MCF 10A (cell line): ENCODE results near the gene SLC38A10. TPM values are rescaled to one million over a fixed set of nuclear protein-coding genes. Genes with fewer than 3 reads are reported as not detected.

ENCODE experiments used
- BruUV-seq: library from RNA; stranded (reverse); fragments of 400-500 nt; replicated peaks from 2 replicates; lab custom pipeline; 2021; lab: Mats Ljungman, UMichigan
- CTCF ChIA-PET: fragments of 300-600 bp; sonication (Branson Sonifier 250); formaldehyde crosslinking; extraction: SDS; loops from one replicate; lab custom pipeline; 2021; ENCODE audit warnings: antibody characterized with exemption, inconsistent platforms; lab: Yijun Ruan, JAX
- POLR2A ChIA-PET: fragments of 300-600, 350-650 bp; sonication (Branson Sonifier 250); formaldehyde crosslinking; extraction: SDS; loops from one replicate; lab custom pipeline; 2020; ENCODE audit warnings: antibody characterized with exemption, inconsistent platforms; lab: Yijun Ruan, JAX
- DNase-seq: peaks from one replicate; pipeline ENCODE4 v3.0.0-alpha.2; 2018; ENCODE audit not compliant: unreplicated experiment
- H3K27ac Mint-ChIP-seq: one replicate; pipeline ENCODE4 v1.8.0; 2022; ENCODE audit warnings: mild to moderate bottlenecking, low read depth, mixed read lengths; ENCODE audit not compliant: unreplicated experiment
- H3K27me3 Mint-ChIP-seq: one replicate; pipeline ENCODE4 v1.8.0; 2022; ENCODE audit warnings: mixed read lengths; ENCODE audit not compliant: insufficient read depth, unreplicated experiment
- H3K36me3 Mint-ChIP-seq: one replicate; pipeline ENCODE4 v1.8.0; 2022; ENCODE audit warnings: mild to moderate bottlenecking, moderate library complexity, mixed read lengths; ENCODE audit not compliant: insufficient read depth, unreplicated experiment
- H3K4me1 Mint-ChIP-seq: one replicate; pipeline ENCODE4 v1.8.0; 2022; ENCODE audit warnings: mixed read lengths; ENCODE audit not compliant: insufficient read depth, unreplicated experiment
- H3K4me3 Mint-ChIP-seq: one replicate; pipeline ENCODE4 v1.8.0; 2022; ENCODE audit warnings: mild to moderate bottlenecking, moderate library complexity, mixed read lengths; ENCODE audit not compliant: unreplicated experiment
- H3K9me3 Mint-ChIP-seq: one replicate; pipeline ENCODE4 v1.8.0; 2022; ENCODE audit warnings: mixed read lengths; ENCODE audit not compliant: unreplicated experiment
- CTCF ChIP-seq: fragments of 200-600 bp; IDR thresholded peaks from one replicate; pipeline ENCODE4 v1.8.0; 2022; ENCODE audit warnings: antibody characterized with exemption, mild to moderate bottlenecking; ENCODE audit not compliant: unreplicated experiment
- intact Hi-C: fragments of 100-400 bp; cut with micrococcal nuclease; formaldehyde crosslinking; loops from 2 replicates; pipeline ENCODE4 v1.14.1; 2022
- total RNA-seq: library from RNA; stranded (reverse); gene quantifications from 2 replicates; pipeline ENCODE4 v1.2.3, GENCODE V29; 2022

The SLC38A10 gene
- total RNA-seq, 1 experiment from 2014 or later, result 98.2 TPM

- Mint-ChIP-seq H3K36me3 (peaks cover 9% of the 10 kb centered on the region), H3K4me3 (no peak overlapping the region), H3K27ac (no peak overlapping the region), H3K9me3 (no peaks in the 10 kb centered on the region), H3K4me1 (peaks cover 12% of the 10 kb centered on the region), H3K27me3 (no peaks in the 10 kb centered on the region)
- intact Hi-C loops, result no loop called here
- ChIA-PET POLR2A (interaction anchor here (1.2 kb wide), 1 partner anchor 14 kb away, joined by 3 read pairs; no protein-coding TSS in a partner anchor), CTCF (no interaction called here)
- TF ChIP-seq CTCF, result no peak
- no peak for DNase-seq
- BruUV-seq, result no TSS peak
These were observed 59.9 kb downstream of the SLC38A10 start for GRCh38 chr17:81234940-81235821.

GRCh38 chr17:81234506-81234855, 60.6 kb downstream of the SLC38A10 start:
- intact Hi-C loops, result no loop called here
- Mint-ChIP-seq H3K4me1 (peaks cover 12% of the 10 kb centered on the region), H3K36me3 (peaks cover 13% of the 10 kb centered on the region), H3K4me3 (no peak overlapping the region), H3K27ac (no peak overlapping the region), H3K9me3 (no peaks in the 10 kb centered on the region), H3K27me3 (no peaks in the 10 kb centered on the region)
- ChIA-PET POLR2A (interaction anchor here (1.2 kb wide), 1 partner anchor 13 kb away, joined by 3 read pairs; no protein-coding TSS in a partner anchor), CTCF (interaction anchor here (0.7 kb wide), 1 partner anchor 10 kb away, joined by 3 read pairs; no protein-coding TSS in a partner anchor)
- DNase-seq, result no peak
- no peak for TF ChIP-seq CTCF
- no TSS peak for BruUV-seq

DNA sequence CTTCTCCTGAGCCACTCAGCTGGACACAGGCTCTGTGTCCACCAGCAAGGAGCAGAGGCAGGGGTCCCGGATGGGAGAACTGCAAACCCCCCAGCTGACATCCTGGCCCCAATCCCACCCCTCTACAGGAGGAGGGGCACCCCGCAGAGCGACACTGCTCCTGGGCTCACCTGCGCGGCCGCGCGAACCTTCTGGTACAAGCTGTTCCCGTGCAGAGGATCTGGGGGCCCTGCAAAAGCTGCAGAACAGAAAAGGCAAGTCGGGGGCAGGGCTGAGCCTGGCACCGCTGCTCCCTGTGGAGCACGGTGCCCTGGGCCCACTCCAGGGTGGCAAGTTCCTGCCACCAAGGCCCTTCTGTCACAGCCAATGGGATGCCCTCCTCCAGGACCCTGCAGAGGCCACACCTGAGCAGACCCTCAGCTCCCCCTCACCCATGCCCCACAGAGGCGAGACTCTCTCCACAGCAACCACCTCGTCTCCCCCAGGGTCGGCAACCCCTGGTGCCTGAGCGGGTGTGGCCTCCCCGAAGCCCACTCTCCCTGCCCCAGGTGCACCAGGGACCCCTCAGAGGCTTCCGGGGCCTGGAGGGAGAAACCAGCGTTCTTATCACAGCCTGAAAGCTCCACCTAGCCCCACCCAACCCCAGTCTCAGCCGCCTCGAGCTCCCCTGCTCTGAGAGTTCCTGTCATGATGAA, 61.1 kb downstream of the SLC38A10 start:
- CTCF ChIA-PET, result interaction anchor here (0.7 kb wide), 1 partner anchor 9 kb away, joined by 3 read pairs; no protein-coding TSS in a partner anchor
- Mint-ChIP-seq H3K36me3 (peaks cover 13% of the 10 kb centered on the region), H3K27me3 (no peaks in the 10 kb centered on the region), H3K4me1 (peaks cover 12% of the 10 kb centered on the region), H3K4me3 (no peak overlapping the region), H3K9me3 (no peaks in the 10 kb centered on the region), H3K27ac (no peak overlapping the region)
- BruUV-seq, result no TSS peak
- no peak for DNase-seq
- intact Hi-C loops, result no loop called here
- TF ChIP-seq CTCF, result no peak
- POLR2A ChIA-PET, result no interaction called here

- CTCF ChIA-PET, result interaction anchor here (1.2 kb wide), 1 partner anchor 32 kb away, joined by 6 read pairs; no protein-coding TSS in a partner anchor
- intact Hi-C loops, result no loop called here
These were observed 61.8 kb downstream of the SLC38A10 start for GRCh38 chr17:81233316-81233715.

More at GRCh38 chr17:81233316-81233715, 61.8 kb downstream of the SLC38A10 start:
- Mint-ChIP-seq H3K27ac (no peak overlapping the region), H3K9me3 (no peaks in the 10 kb centered on the region), H3K4me3 (no peak overlapping the region), H3K4me1 (peaks cover 12% of the 10 kb centered on the region), H3K27me3 (no peaks in the 10 kb centered on the region), H3K36me3 (peaks cover 13% of the 10 kb centered on the region)
- no peak for TF ChIP-seq CTCF
- POLR2A ChIA-PET, result no interaction called here
- no peak for DNase-seq
- no TSS peak for BruUV-seq
